Measurements from ENCODE around the gene KCTD5.
"Not testable (repeated sequence)": the region's sequence is repeated elsewhere in the genome, so short reads cannot be mapped to it uniquely, and the experiment has no call there.

The KCTD5 gene

GRCh38 chr16:2682209-2683021, at the start of gene KCTD5:
TSS of gene KCTD5 (plus strand) at chr16:2682523. CDS start at chr16:2682549, 26 bp downstream.
- peak; percentile 92 to 93 (median 92) for DNase-seq

GRCh38 chr16:2639071-2639721, 43.1 kb upstream of the KCTD5 start:
- not testable (repeated sequence) for DNase-seq

- DNase-seq, result not testable (repeated sequence)
Measured at GRCh38 chr16:2639722-2640072, 42.6 kb upstream of the KCTD5 start.

- DNase-seq, result not testable (repeated sequence)
Measured at GRCh38 chr16:2642561-2642960, 39.8 kb upstream of the KCTD5 start.

GRCh38 chr16:2644754-2645453, 37.4 kb upstream of the KCTD5 start:
- DNase-seq, result not testable (repeated sequence)

- not testable (repeated sequence) for DNase-seq
Measured at GRCh38 chr16:2651268-2651871, 31.0 kb upstream of the KCTD5 start.

GRCh38 chr16:2653915-2654314, 28.4 kb upstream of the KCTD5 start:
- DNase-seq, result not testable (repeated sequence)

- not testable (repeated sequence) for DNase-seq
Measured at GRCh38 chr16:2654949-2655348, 27.4 kb upstream of the KCTD5 start.

- no peak for DNase-seq
Measured at GRCh38 chr16:2656985-2657384, 25.3 kb upstream of the KCTD5 start.

GRCh38 chr16:2657803-2658202, 24.5 kb upstream of the KCTD5 start:
- DNase-seq, result not testable (repeated sequence)

GRCh38 chr16:2659560-2659959, 22.8 kb upstream of the KCTD5 start:
- not testable (repeated sequence) for DNase-seq

GRCh38 chr16:2660014-2660662, 22.2 kb upstream of the KCTD5 start:
- DNase-seq, result not testable (repeated sequence)

GRCh38 chr16:2660755-2661373, 21.5 kb upstream of the KCTD5 start:
- DNase-seq, result not testable (repeated sequence)

GRCh38 chr16:2663553-2664546, 18.5 kb upstream of the KCTD5 start:
- no peak for DNase-seq

GRCh38 chr16:2664574-2664982, 17.7 kb upstream of the KCTD5 start:
- DNase-seq, result no peak

- DNase-seq, result not testable (repeated sequence)
Measured at GRCh38 chr16:2666671-2667070, 15.7 kb upstream of the KCTD5 start.

- not testable (repeated sequence) for DNase-seq
Measured at GRCh38 chr16:2669587-2669986, 12.7 kb upstream of the KCTD5 start.

- DNase-seq, result peak in 3 of 4 experiments; percentile 26 to 48 (median 33)
Measured at GRCh38 chr16:2670017-2670416, 12.3 kb upstream of the KCTD5 start.

GRCh38 chr16:2671193-2671592, 11.1 kb upstream of the KCTD5 start:
- not testable (repeated sequence) for DNase-seq

- no peak for DNase-seq
Measured at GRCh38 chr16:2671741-2672140, 10.6 kb upstream of the KCTD5 start.
